Endothelial cell of umbilical vein (primary cell): ENCODE data around the gene NUDT12.

Source experiments
- CTCF ChIP-seq, 2 donors: IDR thresholded peaks; 1 replicate in 1 of 2; 2 replicates in 1 of 2; pipeline ENCODE4 v1.5.1; 2011; ENCODE audit warnings: low read length in 2 of 2, mild to moderate bottlenecking in 2 of 2, moderate library complexity in 2 of 2, control low read depth in 1 of 2, inconsistent platforms in 1 of 2, low read depth in 1 of 2; ENCODE audit not compliant: insufficient read depth in 1 of 2; ENCODE audit errors: extremely low read depth in 1 of 2
- EZH2 ChIP-seq: IDR thresholded peaks from 2 replicates; pipeline ENCODE4 v1.6.1; 2012; ENCODE audit warnings: borderline replicate concordance, low read depth, mild to moderate bottlenecking, moderate library complexity, low read length, inconsistent platforms; ENCODE audit not compliant: severe bottlenecking
- GATA2 ChIP-seq: IDR thresholded peaks from 2 replicates; pipeline ENCODE4 v1.7.0; 2011; ENCODE audit warnings: low read depth, mild to moderate bottlenecking, moderate library complexity, mixed read lengths, low read length; ENCODE audit not compliant: insufficient read length, insufficient read depth
- JUN ChIP-seq: IDR thresholded peaks from 2 replicates; pipeline ENCODE4 v1.6.1; 2011; ENCODE audit warnings: borderline replicate concordance, low read depth; ENCODE audit not compliant: insufficient read length, insufficient read depth
- MAX ChIP-seq: IDR thresholded peaks from 2 replicates; pipeline ENCODE4 v1.6.1; 2011; ENCODE audit not compliant: insufficient read depth, insufficient read length
- MYC ChIP-seq: IDR thresholded peaks from one replicate; pipeline ENCODE4 v1.6.1; 2011; ENCODE audit warnings: mild to moderate bottlenecking, low read depth, low read length
- POLR2A ChIP-seq: IDR thresholded peaks from 2 replicates; pipeline ENCODE4 v1.6.1; 2012; ENCODE audit warnings: low read depth, mild to moderate bottlenecking, control low read depth, low read length
- POLR2AphosphoS5 ChIP-seq: IDR thresholded peaks from 2 replicates; pipeline ENCODE4 v1.6.1; 2012; ENCODE audit warnings: low read depth, mild to moderate bottlenecking, control low read depth, low read length, moderate library complexity; ENCODE audit not compliant: insufficient read depth

GRCh38 chr5:103542441-103542840, 20.1 kb downstream of the NUDT12 start:
- TF ChIP-seq CTCF (IDR thresholded peaks at IDR 0.05; ENCODE audit: extremely low read depth in 1 of 2, insufficient read depth in 1 of 2, low read depth in 1 of 2, low read length in 2 of 2) (no peak), POLR2A (no peak), POLR2AphosphoS5 (no peak), MAX (no peak), MYC (no peak), EZH2 (no peak), GATA2 (no peak), JUN (no peak)
